WERI-Rb-1 (cell line): ENCODE measurements around the gene PIM3.
"Not testable (repeated sequence)": the region's sequence is repeated elsewhere in the genome, so short reads cannot be mapped to it uniquely, and the experiment has no call there.

Experiments used
- DNase-seq: peaks from one replicate; pipeline ENCODE4 v3.0.0-alpha.2; 2020
- H3K27ac ChIP-seq: fragments of 250-450 bp; sonication (Bioruptor Pico); 2 replicates; pipeline ENCODE4 v1.5.1; 2020; ENCODE audit warnings: mild to moderate bottlenecking, moderate library complexity
- H3K27me3 ChIP-seq: fragments of 250-450 bp; sonication (Bioruptor Pico); 2 replicates; pipeline ENCODE4 v1.5.1; 2021; ENCODE audit warnings: mild to moderate bottlenecking, low read depth, moderate library complexity; ENCODE audit not compliant: insufficient read depth, severe bottlenecking
- H3K36me3 ChIP-seq: fragments of 250-450 bp; sonication (Bioruptor Pico); 2 replicates; pipeline ENCODE4 v1.5.1; 2020; ENCODE audit warnings: mild to moderate bottlenecking, moderate library complexity
- H3K4me3 ChIP-seq: 2 replicates; pipeline ENCODE4 v1.5.1; 2011; ENCODE audit warnings: low read depth, mild to moderate bottlenecking, control low read depth, low read length
- H3K9me3 ChIP-seq: fragments of 250-450 bp; sonication (Bioruptor Pico); 2 replicates; pipeline ENCODE4 v1.5.1; 2021; ENCODE audit warnings: mild to moderate bottlenecking, moderate library complexity; ENCODE audit not compliant: severe bottlenecking
- TF ChIP-seq, protein P1 (sequence below): IDR thresholded peaks from 2 replicates; pipeline ENCODE4 v1.5.1; 2011; ENCODE audit warnings: low read depth, mild to moderate bottlenecking, control low read depth, inconsistent platforms, low read length

Gene PIM3

DNA sequence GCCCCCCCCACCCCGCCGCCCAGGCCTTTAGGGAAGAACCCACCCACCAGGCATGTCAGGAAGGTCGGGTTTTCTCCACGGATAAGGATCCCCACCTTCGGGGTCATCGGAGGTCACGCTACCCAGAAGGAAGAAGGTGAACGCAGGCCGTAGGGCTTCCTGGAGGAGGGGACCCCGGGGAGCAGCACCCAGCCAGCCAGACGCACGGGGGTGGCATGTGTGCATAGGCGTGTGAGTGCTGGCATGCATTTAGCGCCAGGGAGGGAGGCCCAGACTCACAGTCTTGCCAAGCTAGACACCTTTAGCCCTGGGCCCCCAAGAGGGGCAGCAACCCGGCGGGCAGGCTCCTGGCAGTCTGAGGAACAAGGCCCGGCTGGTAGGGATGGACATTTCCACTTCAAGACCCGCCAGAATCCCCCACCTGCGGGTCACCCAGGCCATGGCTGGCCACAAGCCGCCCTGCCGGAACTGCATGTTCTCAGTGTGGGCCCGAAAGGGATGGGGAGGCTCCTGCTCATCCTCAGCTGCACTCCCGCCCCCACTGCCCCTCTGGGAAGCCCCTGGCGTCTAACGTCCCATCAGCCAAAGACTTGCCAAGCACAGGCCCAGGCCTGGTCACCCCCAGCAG is 16.7 kb upstream of the PIM3 start:
- H3K9me3 ChIP-seq: no peaks in the 10 kb centered on the region
- H3K27me3 ChIP-seq: no peaks in the 10 kb centered on the region
- peak overlapping the region; percentile 75 for H3K27ac ChIP-seq
- no peak overlapping the region for H3K4me3 ChIP-seq
- DNase-seq: no peak
- no peaks in the 10 kb centered on the region for H3K36me3 ChIP-seq
- TF ChIP-seq, protein P1, sequence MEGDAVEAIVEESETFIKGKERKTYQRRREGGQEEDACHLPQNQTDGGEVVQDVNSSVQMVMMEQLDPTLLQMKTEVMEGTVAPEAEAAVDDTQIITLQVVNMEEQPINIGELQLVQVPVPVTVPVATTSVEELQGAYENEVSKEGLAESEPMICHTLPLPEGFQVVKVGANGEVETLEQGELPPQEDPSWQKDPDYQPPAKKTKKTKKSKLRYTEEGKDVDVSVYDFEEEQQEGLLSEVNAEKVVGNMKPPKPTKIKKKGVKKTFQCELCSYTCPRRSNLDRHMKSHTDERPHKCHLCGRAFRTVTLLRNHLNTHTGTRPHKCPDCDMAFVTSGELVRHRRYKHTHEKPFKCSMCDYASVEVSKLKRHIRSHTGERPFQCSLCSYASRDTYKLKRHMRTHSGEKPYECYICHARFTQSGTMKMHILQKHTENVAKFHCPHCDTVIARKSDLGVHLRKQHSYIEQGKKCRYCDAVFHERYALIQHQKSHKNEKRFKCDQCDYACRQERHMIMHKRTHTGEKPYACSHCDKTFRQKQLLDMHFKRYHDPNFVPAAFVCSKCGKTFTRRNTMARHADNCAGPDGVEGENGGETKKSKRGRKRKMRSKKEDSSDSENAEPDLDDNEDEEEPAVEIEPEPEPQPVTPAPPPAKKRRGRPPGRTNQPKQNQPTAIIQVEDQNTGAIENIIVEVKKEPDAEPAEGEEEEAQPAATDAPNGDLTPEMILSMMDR: no peak

DNA sequence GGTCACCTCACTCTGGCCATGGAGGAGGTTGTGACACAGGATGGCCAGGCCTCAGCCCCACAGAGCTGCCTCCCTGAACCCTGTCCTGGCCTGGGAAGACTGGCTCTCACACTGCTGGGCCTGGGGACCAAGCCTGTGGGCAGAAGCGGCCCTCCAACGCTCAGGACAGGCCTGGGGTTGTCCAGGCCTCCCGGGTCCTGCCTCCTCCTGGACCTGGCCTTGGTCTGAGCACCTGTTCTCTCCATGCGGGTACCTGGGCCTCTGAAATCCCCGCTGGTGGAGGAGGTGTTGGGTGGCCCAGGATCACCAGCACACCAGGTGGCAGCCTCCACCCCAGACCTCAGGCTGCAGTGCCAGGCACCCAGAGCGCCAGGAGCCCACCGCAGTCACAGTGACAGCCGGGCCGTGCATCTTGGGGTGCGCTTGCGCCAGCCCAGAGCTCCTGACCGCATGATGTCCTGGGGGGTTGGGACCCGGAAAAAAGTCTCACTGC is 16.1 kb upstream of the PIM3 start:
- no peaks in the 10 kb centered on the region for H3K27me3 ChIP-seq
- DNase-seq: no peak
- no peak overlapping the region for H3K4me3 ChIP-seq
- TF ChIP-seq, protein P1: no peak
- peak overlapping the region; percentile 75 for H3K27ac ChIP-seq
- H3K36me3 ChIP-seq: no peaks in the 10 kb centered on the region
- no peaks in the 10 kb centered on the region for H3K9me3 ChIP-seq

DNA sequence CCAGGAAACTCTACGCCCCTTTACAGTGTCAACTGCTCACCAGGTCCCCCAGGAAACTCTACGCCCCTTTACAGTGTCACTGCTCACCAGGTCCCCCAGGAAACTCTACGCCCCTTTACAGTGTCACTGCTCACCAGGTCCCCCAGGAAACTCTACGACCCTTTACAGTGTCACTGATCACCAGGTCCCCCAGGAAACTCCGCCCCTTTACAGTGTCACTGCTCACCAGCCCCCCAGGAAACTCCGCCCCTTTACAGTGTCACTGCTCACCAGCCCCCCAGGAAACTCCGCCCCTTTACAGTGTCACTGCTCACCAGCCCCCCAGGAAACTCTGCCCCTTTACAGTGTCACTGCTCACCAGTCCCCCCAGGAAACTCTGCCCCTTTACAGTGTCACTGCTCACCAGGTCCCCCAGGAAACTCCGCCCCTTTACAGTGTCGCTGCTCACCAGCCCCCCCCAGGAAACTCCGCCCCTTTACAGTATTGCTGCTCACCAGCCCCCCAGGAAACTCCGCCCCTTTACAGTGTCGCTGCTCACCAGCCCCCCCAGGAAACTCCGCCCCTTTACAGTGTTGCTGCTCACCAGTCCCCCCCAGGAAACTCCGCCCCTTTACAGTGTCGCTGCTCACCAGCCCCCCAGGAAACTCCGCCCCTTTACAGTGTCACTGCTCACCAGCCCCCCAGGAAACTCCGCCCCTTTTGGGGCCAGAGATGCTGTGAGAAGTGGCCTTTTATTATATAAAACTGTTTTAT is 15.4 kb upstream of the PIM3 start:
- peak overlapping the region; percentile 81 for H3K27ac ChIP-seq
- peak; percentile 51 for DNase-seq
- H3K9me3 ChIP-seq, H3K27me3 ChIP-seq, H3K4me3 ChIP-seq, H3K36me3 ChIP-seq: not testable (repeated sequence)

DNA sequence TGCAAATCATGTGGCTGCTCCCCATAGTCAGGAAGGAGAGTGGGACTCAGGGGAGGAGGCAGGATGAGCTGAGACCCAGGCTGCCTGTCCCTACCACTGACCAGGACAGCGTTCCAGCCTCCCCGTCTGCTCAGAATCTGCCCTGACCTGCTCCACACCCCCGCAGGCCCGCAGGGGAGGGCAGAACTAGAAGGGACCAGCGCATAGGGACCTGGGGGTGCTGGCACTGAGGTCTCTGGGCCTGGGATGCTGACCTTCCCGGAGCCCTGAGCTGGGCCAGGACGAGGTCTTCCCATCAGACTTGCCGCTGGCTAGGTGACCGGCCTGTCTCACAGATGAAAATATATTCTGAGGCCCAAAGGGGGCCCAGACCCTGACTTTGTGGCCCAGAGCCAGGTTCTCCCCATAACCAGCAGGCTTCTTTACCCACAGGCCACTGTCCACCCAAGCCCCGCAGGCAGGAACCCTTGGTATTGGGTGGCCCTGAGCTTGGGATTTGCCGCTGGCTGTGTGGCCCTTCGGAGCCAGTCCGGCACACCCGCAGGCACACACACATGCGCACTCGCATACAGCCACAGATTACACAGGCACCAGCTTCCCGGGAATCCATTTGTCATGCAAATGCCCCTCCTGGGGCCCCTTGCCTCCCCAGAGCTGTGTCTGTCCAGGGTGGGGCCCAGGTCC is 13.8 kb upstream of the PIM3 start:
- no peak for DNase-seq
- Histone ChIP-seq H3K27ac (peak overlapping the region; percentile 81), H3K36me3 (no peaks in the 10 kb centered on the region), H3K9me3 (no peaks in the 10 kb centered on the region), H3K4me3 (no peak overlapping the region), H3K27me3 (no peaks in the 10 kb centered on the region)
- TF ChIP-seq, protein P1: no peak

DNA sequence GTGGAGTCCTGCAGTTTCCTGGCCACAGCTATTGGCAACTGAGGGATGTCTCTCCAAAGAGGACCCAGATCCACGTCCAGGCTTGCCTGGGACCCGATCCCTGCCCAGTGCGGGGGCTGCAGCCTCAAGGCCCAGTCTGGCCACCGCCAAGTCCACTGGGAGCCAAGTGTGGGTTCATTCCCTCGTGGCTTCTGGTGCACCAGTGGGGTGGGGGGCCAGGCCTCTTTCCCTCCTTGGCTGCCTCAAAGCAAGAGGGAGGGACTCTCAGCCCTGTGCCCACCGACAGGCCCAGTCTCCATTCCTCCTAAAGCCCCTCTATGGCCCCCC is 13.3 kb upstream of the PIM3 start:
- Histone ChIP-seq H3K4me3 (no peak overlapping the region), H3K27me3 (no peaks in the 10 kb centered on the region), H3K9me3 (no peaks in the 10 kb centered on the region), H3K36me3 (no peaks in the 10 kb centered on the region), H3K27ac (peak overlapping the region; percentile 81)
- TF ChIP-seq, protein P1: no peak
- no peak for DNase-seq
